Motor neuron (in vitro differentiated cells): Measurements from ENCODE around the gene SESN3. TPM values are rescaled to one million over a fixed set of nuclear protein-coding genes. Genes with fewer than 3 reads are reported as not detected.

Experiments
- total RNA-seq, 8 experiments: library from RNA; unstranded; fragments of 300-600 nt; gene quantifications; 2 replicates each; pipeline versions ENCODE4 v1.2.3 to v1.2.4, GENCODE V29; 2022

The SESN3 gene
- total RNA-seq, 8 experiments from 2014 or later: 21.6 to 305 (median 82.1) TPM

Other genes with a start within 250 kb of the SESN3 start
- under 1 TPM in 7 of 8 experiments, not detected in 1; 0.05 to 0.28 (median 0.18) TPM for gene KDM4E, start 205.9 kb downstream of the SESN3 start, total RNA-seq
- gene KDM4F, start 181.8 kb downstream of the SESN3 start, total RNA-seq: under 1 TPM in 4 of 8 experiments, not detected in 4; 0.05 to 0.47 (median 0.18) TPM
- 10 to 100 TPM; 33.3 to 48.8 (median 37.5) TPM for gene SRSF8, start 164.3 kb downstream of the SESN3 start, total RNA-seq
- 10 to 100 TPM in 3 of 8 experiments, 1 to 10 TPM in 5; 6.2 to 65.2 (median 8.6) TPM for gene ENDOD1, start 141.4 kb downstream of the SESN3 start, total RNA-seq